ENCODE measurements around the gene PEPD.

DNA sequence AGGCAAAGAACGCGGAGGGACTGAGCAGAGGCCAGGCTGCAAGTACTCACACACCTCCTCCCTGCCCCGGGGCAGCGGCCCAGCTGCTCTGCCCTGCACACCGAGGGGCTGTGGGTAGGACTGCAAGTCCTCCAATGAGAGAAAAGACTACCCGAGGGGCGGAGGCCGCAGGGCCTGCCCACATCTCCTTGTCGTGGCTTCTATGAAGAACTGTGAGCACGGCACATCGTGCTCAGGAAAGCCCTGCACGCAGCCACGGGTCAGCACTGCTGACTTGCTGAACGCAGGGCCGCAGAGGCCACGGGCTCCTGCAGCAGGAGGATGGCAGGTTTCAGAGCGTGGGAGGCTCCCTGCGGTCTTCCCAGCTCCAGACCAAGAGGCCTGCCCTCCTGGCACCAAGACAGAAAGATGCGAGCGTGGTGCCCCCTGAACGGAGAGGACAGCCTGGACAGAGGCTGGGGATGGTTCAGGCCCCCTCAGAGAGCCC lies 110.6 kb downstream of the PEPD start:
- TF ChIP-seq, protein P1, sequence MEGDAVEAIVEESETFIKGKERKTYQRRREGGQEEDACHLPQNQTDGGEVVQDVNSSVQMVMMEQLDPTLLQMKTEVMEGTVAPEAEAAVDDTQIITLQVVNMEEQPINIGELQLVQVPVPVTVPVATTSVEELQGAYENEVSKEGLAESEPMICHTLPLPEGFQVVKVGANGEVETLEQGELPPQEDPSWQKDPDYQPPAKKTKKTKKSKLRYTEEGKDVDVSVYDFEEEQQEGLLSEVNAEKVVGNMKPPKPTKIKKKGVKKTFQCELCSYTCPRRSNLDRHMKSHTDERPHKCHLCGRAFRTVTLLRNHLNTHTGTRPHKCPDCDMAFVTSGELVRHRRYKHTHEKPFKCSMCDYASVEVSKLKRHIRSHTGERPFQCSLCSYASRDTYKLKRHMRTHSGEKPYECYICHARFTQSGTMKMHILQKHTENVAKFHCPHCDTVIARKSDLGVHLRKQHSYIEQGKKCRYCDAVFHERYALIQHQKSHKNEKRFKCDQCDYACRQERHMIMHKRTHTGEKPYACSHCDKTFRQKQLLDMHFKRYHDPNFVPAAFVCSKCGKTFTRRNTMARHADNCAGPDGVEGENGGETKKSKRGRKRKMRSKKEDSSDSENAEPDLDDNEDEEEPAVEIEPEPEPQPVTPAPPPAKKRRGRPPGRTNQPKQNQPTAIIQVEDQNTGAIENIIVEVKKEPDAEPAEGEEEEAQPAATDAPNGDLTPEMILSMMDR (IDR thresholded peaks at IDR 0.05) = no peak
- TF ChIP-seq POLR2AphosphoS5 (IDR thresholded peaks at IDR 0.05) (no peak), POLR2A (IDR thresholded peaks at IDR 0.05) (no peak), EP300 (IDR thresholded peaks at IDR 0.05; ENCODE audit: low read depth) (no peak)

Data from transverse colon (tissue), 4 donors.